PC-3 (cell line): ENCODE measurements around the gene DYNLT4. TPM values are rescaled to one million over a fixed set of nuclear protein-coding genes. Genes with fewer than 3 reads are reported as not detected.

Experiments
- ATAC-seq: fragments of 200-7000 bp; cut with Tn5 transposase; 2 replicates; pipeline ENCODE4 v1.9.1; 2020; ENCODE audit warnings: mild to moderate bottlenecking, moderate library complexity
- BruUV-seq: library from RNA; stranded (reverse); fragments of 400-500 nt; replicated peaks from 2 replicates; lab custom pipeline; 2021; lab: Mats Ljungman, UMichigan
- CTCF ChIA-PET: fragments of 300-600 bp; sonication (Branson Sonifier 250); formaldehyde crosslinking; loops from one replicate; lab custom pipeline; 2022; ENCODE audit warnings: antibody characterized with exemption; lab: Charles Lee
- POLR2A ChIA-PET: fragments of 300-600 bp; sonication (Branson Sonifier 250); formaldehyde crosslinking; loops from one replicate; lab custom pipeline; 2022; ENCODE audit warnings: antibody characterized with exemption; ENCODE audit not compliant: unreplicated experiment; lab: Charles Lee
- DNase-seq: peaks from one replicate; pipeline ENCODE4 v3.0.0-alpha.2; 2015
- H2AFZ ChIP-seq: fragments of 300-600 bp; sonication (generic); 2 replicates; pipeline ENCODE4 v1.6.0; 2016; ENCODE audit warnings: antibody characterized with exemption, low read length
- H3F3A ChIP-seq: fragments of 300-600 bp; sonication (generic); one replicate; pipeline ENCODE4 v1.6.0; 2017; ENCODE audit warnings: antibody characterized with exemption, low read length, control low read depth, mild to moderate bottlenecking; ENCODE audit not compliant: unreplicated experiment
- H3K27ac ChIP-seq: fragments of 300-600 bp; sonication (generic); 2 replicates; pipeline ENCODE4 v1.5.1; 2016; ENCODE audit warnings: mild to moderate bottlenecking, low read length
- H3K27me3 ChIP-seq: fragments of 300-600 bp; sonication (generic); 2 replicates; pipeline ENCODE4 v1.6.1; 2016; ENCODE audit warnings: low read length, mixed read lengths
- H3K36me3 ChIP-seq: fragments of 300-600 bp; sonication (generic); 2 replicates; pipeline ENCODE4 v1.6.1; 2016; ENCODE audit warnings: low read depth, mixed run types, low read length, mixed read lengths
- H3K4me1 ChIP-seq: fragments of 300-600 bp; sonication (generic); 2 replicates; pipeline ENCODE4 v1.5.1; 2016; ENCODE audit warnings: low read length; ENCODE audit not compliant: insufficient read depth
- H3K4me2 ChIP-seq: fragments of 300-600 bp; sonication (generic); 2 replicates; pipeline ENCODE4 v1.6.0; 2016; ENCODE audit warnings: low read length
- H3K4me3 ChIP-seq: fragments of 300-600 bp; sonication (generic); 2 replicates; pipeline ENCODE4 v1.5.1; 2016; ENCODE audit warnings: mild to moderate bottlenecking, low read length, mixed read lengths
- H3K79me2 ChIP-seq: fragments of 300-600 bp; sonication (generic); 2 replicates; pipeline ENCODE4 v1.6.1; 2017; ENCODE audit warnings: low read length, mixed read lengths
- H3K9ac ChIP-seq: fragments of 300-600 bp; sonication (generic); 2 replicates; pipeline ENCODE4 v1.6.0; 2016; ENCODE audit warnings: mild to moderate bottlenecking, low read length
- H3K9me2 ChIP-seq: fragments of 300-600 bp; sonication (generic); replicated peaks from 2 replicates; pipeline ENCODE4 v1.6.1; 2016; ENCODE audit warnings: mixed run types, low read length, mixed read lengths
- H3K9me3 ChIP-seq: fragments of 300-600 bp; sonication (generic); 2 replicates; pipeline ENCODE4 v1.6.1; 2016; ENCODE audit warnings: low read length, mixed read lengths
- H4K20me1 ChIP-seq: fragments of 300-600 bp; sonication (generic); 2 replicates; pipeline ENCODE4 v1.6.1; 2016; ENCODE audit warnings: low read length, mixed read lengths
- EZH2 ChIP-seq: fragments of 300-600 bp; sonication (generic); IDR thresholded peaks from one replicate; pipeline ENCODE4 v1.6.1; 2017; ENCODE audit warnings: antibody characterized with exemption, mild to moderate bottlenecking, low read length; ENCODE audit not compliant: unreplicated experiment
- EZH2phosphoT487 ChIP-seq: fragments of 300-600 bp; sonication (generic); IDR thresholded peaks from 2 replicates; pipeline ENCODE4 v1.6.1; 2018; ENCODE audit warnings: mild to moderate bottlenecking, antibody characterized with exemption, low read length, borderline replicate concordance
- intact Hi-C: fragments of 100-400 bp; cut with micrococcal nuclease; formaldehyde crosslinking; loops from 2 replicates; pipeline ENCODE4 v1.9.0; 2023
- total RNA-seq: library from RNA; depleted of rRNA; stranded (reverse); fragments of >200 nt; gene quantifications from 2 replicates; pipeline ENCODE4 v1.2.3, GENCODE V29; 2014
- TF ChIP-seq, protein P1 (sequence below): fragments of 300-600 bp; sonication (generic); conservative IDR thresholded peaks from 2 replicates; pipeline ENCODE4 v1.5.1; 2017; ENCODE audit warnings: antibody characterized with exemption, low read depth, mild to moderate bottlenecking, low read length

The DYNLT4 gene
- total RNA-seq, 1 experiment from 2014 or later, result 3.4 TPM

- Histone ChIP-seq H3K36me3 (no peaks in the 10 kb centered on the region), H3K27me3 (no peaks in the 10 kb centered on the region), H3K9ac (no peak overlapping the region), H3K4me3 (no peak overlapping the region), H3K4me1 (no peaks in the 10 kb centered on the region; the same call in 1 of the 2 replicates), H3K4me2 (no peak overlapping the region), H3K9me3 (no peaks in the 10 kb centered on the region), H3F3A (no peaks in the 10 kb centered on the region), H2AFZ (no peak overlapping the region), H4K20me1 (no peaks in the 10 kb centered on the region), H3K27ac (no peak overlapping the region), H3K79me2 (no peaks in the 10 kb centered on the region), H3K9me2 (no peaks in the 10 kb centered on the region)
- intact Hi-C loops, result no loop called here
- TF ChIP-seq EZH2phosphoT487 (no peak), EZH2 (no peak)
- TF ChIP-seq, protein P1, sequence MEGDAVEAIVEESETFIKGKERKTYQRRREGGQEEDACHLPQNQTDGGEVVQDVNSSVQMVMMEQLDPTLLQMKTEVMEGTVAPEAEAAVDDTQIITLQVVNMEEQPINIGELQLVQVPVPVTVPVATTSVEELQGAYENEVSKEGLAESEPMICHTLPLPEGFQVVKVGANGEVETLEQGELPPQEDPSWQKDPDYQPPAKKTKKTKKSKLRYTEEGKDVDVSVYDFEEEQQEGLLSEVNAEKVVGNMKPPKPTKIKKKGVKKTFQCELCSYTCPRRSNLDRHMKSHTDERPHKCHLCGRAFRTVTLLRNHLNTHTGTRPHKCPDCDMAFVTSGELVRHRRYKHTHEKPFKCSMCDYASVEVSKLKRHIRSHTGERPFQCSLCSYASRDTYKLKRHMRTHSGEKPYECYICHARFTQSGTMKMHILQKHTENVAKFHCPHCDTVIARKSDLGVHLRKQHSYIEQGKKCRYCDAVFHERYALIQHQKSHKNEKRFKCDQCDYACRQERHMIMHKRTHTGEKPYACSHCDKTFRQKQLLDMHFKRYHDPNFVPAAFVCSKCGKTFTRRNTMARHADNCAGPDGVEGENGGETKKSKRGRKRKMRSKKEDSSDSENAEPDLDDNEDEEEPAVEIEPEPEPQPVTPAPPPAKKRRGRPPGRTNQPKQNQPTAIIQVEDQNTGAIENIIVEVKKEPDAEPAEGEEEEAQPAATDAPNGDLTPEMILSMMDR, result no peak
- BruUV-seq, result no TSS peak
- POLR2A ChIA-PET, result no interaction called here
- CTCF ChIA-PET, result no interaction called here
- ATAC-seq, result no peak
- no peak for DNase-seq
These were observed 15.1 kb upstream of the DYNLT4 start for GRCh38 chr1:44822131-44822701.

DNA sequence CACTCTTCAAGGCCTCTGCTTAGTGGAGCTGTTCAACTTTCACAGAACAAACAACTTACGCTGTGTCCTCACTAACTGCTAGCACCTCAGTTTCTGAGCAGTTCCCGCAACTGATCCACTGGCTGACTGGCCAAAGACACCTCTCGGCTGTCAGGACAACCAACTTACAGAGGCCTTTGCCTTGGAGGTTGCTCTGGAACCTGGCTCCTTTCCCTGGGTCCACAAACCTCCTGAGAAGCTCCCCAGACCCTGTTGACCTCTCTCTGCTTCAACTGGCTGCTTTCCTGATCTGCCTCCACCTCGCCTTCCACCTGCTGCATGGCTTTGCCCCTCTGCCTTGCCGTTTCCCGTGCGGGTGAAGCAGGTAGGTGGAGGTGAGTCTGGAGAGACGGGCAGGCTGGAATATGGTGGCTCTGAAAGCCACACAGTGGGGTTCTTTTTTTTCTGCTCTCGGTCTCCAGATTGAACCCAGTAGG, 14.1 kb upstream of the DYNLT4 start:
- H3K79me2 ChIP-seq, result no peaks in the 10 kb centered on the region
- no peak overlapping the region for H3K27ac ChIP-seq
- H4K20me1 ChIP-seq, result no peaks in the 10 kb centered on the region
- no peaks in the 10 kb centered on the region for H3K9me3 ChIP-seq
- no TSS peak for BruUV-seq
- no peaks in the 10 kb centered on the region for H3K9me2 ChIP-seq
- H3F3A ChIP-seq, result no peaks in the 10 kb centered on the region
- H3K4me1 ChIP-seq, result no peaks in the 10 kb centered on the region; the same call in 1 of the 2 replicates
- ChIA-PET POLR2A (no interaction called here), CTCF (no interaction called here)
- H3K4me2 ChIP-seq, result no peak overlapping the region
- no peak overlapping the region for H3K4me3 ChIP-seq
- no peak overlapping the region for H2AFZ ChIP-seq
- no peaks in the 10 kb centered on the region for H3K36me3 ChIP-seq
- no peaks in the 10 kb centered on the region for H3K27me3 ChIP-seq
- TF ChIP-seq EZH2, result no peak
- no peak for TF ChIP-seq EZH2phosphoT487
- TF ChIP-seq, protein P1, result no peak
- no peak overlapping the region for H3K9ac ChIP-seq
- ATAC-seq (no peak), DNase-seq (no peak)
- intact Hi-C loops, result no loop called here
